PC-3 (cell line): ENCODE data around the gene PHC3. TPM values are rescaled to one million over a fixed set of nuclear protein-coding genes. Genes with fewer than 3 reads are reported as not detected.

ENCODE experiments used
- ATAC-seq: fragments of 200-7000 bp; cut with Tn5 transposase; 2 replicates; pipeline ENCODE4 v1.9.1; 2020; ENCODE audit warnings: mild to moderate bottlenecking, moderate library complexity
- BruUV-seq: library from RNA; stranded (reverse); fragments of 400-500 nt; replicated peaks from 2 replicates; lab custom pipeline; 2021; lab: Mats Ljungman, UMichigan
- CTCF ChIA-PET: fragments of 300-600 bp; sonication (Branson Sonifier 250); formaldehyde crosslinking; loops from one replicate; lab custom pipeline; 2022; ENCODE audit warnings: antibody characterized with exemption; lab: Charles Lee
- POLR2A ChIA-PET: fragments of 300-600 bp; sonication (Branson Sonifier 250); formaldehyde crosslinking; loops from one replicate; lab custom pipeline; 2022; ENCODE audit warnings: antibody characterized with exemption; ENCODE audit not compliant: unreplicated experiment; lab: Charles Lee
- DNase-seq: peaks from one replicate; pipeline ENCODE4 v3.0.0-alpha.2; 2015
- H2AFZ ChIP-seq: fragments of 300-600 bp; sonication (generic); 2 replicates; pipeline ENCODE4 v1.6.0; 2016; ENCODE audit warnings: antibody characterized with exemption, low read length
- H3F3A ChIP-seq: fragments of 300-600 bp; sonication (generic); one replicate; pipeline ENCODE4 v1.6.0; 2017; ENCODE audit warnings: antibody characterized with exemption, low read length, control low read depth, mild to moderate bottlenecking; ENCODE audit not compliant: unreplicated experiment
- H3K27ac ChIP-seq: fragments of 300-600 bp; sonication (generic); 2 replicates; pipeline ENCODE4 v1.5.1; 2016; ENCODE audit warnings: mild to moderate bottlenecking, low read length
- H3K27me3 ChIP-seq: fragments of 300-600 bp; sonication (generic); 2 replicates; pipeline ENCODE4 v1.6.1; 2016; ENCODE audit warnings: low read length, mixed read lengths
- H3K36me3 ChIP-seq: fragments of 300-600 bp; sonication (generic); 2 replicates; pipeline ENCODE4 v1.6.1; 2016; ENCODE audit warnings: low read depth, mixed run types, low read length, mixed read lengths
- H3K4me1 ChIP-seq: fragments of 300-600 bp; sonication (generic); 2 replicates; pipeline ENCODE4 v1.5.1; 2016; ENCODE audit warnings: low read length; ENCODE audit not compliant: insufficient read depth
- H3K4me2 ChIP-seq: fragments of 300-600 bp; sonication (generic); 2 replicates; pipeline ENCODE4 v1.6.0; 2016; ENCODE audit warnings: low read length
- H3K4me3 ChIP-seq: fragments of 300-600 bp; sonication (generic); 2 replicates; pipeline ENCODE4 v1.5.1; 2016; ENCODE audit warnings: mild to moderate bottlenecking, low read length, mixed read lengths
- H3K79me2 ChIP-seq: fragments of 300-600 bp; sonication (generic); 2 replicates; pipeline ENCODE4 v1.6.1; 2017; ENCODE audit warnings: low read length, mixed read lengths
- H3K9ac ChIP-seq: fragments of 300-600 bp; sonication (generic); 2 replicates; pipeline ENCODE4 v1.6.0; 2016; ENCODE audit warnings: mild to moderate bottlenecking, low read length
- H3K9me2 ChIP-seq: fragments of 300-600 bp; sonication (generic); replicated peaks from 2 replicates; pipeline ENCODE4 v1.6.1; 2016; ENCODE audit warnings: mixed run types, low read length, mixed read lengths
- H3K9me3 ChIP-seq: fragments of 300-600 bp; sonication (generic); 2 replicates; pipeline ENCODE4 v1.6.1; 2016; ENCODE audit warnings: low read length, mixed read lengths
- H4K20me1 ChIP-seq: fragments of 300-600 bp; sonication (generic); 2 replicates; pipeline ENCODE4 v1.6.1; 2016; ENCODE audit warnings: low read length, mixed read lengths
- EZH2 ChIP-seq: fragments of 300-600 bp; sonication (generic); IDR thresholded peaks from one replicate; pipeline ENCODE4 v1.6.1; 2017; ENCODE audit warnings: antibody characterized with exemption, mild to moderate bottlenecking, low read length; ENCODE audit not compliant: unreplicated experiment
- EZH2phosphoT487 ChIP-seq: fragments of 300-600 bp; sonication (generic); IDR thresholded peaks from 2 replicates; pipeline ENCODE4 v1.6.1; 2018; ENCODE audit warnings: mild to moderate bottlenecking, antibody characterized with exemption, low read length, borderline replicate concordance
- intact Hi-C: fragments of 100-400 bp; cut with micrococcal nuclease; formaldehyde crosslinking; loops from 2 replicates; pipeline ENCODE4 v1.9.0; 2023
- total RNA-seq: library from RNA; depleted of rRNA; stranded (reverse); fragments of >200 nt; gene quantifications from 2 replicates; pipeline ENCODE4 v1.2.3, GENCODE V29; 2014
- TF ChIP-seq, protein P1 (sequence below): fragments of 300-600 bp; sonication (generic); conservative IDR thresholded peaks from 2 replicates; pipeline ENCODE4 v1.5.1; 2017; ENCODE audit warnings: antibody characterized with exemption, low read depth, mild to moderate bottlenecking, low read length

PHC3 gene
- total RNA-seq, 1 experiment from 2014 or later = 7.5 TPM

DNA sequence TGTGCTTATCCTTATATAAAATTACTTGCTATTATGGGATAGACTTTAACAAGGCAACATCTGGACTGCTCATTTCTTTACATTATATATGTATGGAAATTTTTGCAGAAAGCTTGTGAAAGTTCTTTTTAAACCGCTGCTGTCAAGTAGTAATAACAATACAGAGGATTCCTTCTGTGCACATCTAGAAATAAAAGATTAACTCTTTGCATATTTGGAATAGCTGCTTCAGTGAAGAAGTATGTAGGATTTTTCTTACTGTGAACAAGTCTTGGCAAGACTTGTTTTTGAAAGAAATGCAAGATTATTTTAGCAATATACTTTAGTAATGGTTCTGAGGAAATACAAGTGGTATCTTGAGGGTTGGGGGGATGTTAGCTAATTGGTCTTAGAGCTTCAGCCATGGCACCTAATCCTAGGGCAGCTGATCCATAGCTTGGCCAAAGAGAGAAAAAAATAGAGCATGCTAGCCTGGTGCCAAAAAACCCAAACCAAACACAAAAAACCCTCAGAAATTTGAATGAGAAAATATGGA, 45.0 kb upstream of the PHC3 start:
- Histone ChIP-seq H2AFZ (no peak overlapping the region), H3K79me2 (peaks cover 84% of the 10 kb centered on the region), H3K4me1 (peaks cover 16% of the 10 kb centered on the region), H3K27ac (no peak overlapping the region), H3K36me3 (no peaks in the 10 kb centered on the region), H3K9me3 (no peaks in the 10 kb centered on the region), H3F3A (no peaks in the 10 kb centered on the region), H3K4me2 (no peak overlapping the region), H4K20me1 (peaks cover 13% of the 10 kb centered on the region; the same call in 1 of the 2 replicates), H3K9ac (no peak overlapping the region), H3K9me2 (no peaks in the 10 kb centered on the region), H3K27me3 (no peaks in the 10 kb centered on the region), H3K4me3 (no peak overlapping the region)
- TF ChIP-seq, protein P1, sequence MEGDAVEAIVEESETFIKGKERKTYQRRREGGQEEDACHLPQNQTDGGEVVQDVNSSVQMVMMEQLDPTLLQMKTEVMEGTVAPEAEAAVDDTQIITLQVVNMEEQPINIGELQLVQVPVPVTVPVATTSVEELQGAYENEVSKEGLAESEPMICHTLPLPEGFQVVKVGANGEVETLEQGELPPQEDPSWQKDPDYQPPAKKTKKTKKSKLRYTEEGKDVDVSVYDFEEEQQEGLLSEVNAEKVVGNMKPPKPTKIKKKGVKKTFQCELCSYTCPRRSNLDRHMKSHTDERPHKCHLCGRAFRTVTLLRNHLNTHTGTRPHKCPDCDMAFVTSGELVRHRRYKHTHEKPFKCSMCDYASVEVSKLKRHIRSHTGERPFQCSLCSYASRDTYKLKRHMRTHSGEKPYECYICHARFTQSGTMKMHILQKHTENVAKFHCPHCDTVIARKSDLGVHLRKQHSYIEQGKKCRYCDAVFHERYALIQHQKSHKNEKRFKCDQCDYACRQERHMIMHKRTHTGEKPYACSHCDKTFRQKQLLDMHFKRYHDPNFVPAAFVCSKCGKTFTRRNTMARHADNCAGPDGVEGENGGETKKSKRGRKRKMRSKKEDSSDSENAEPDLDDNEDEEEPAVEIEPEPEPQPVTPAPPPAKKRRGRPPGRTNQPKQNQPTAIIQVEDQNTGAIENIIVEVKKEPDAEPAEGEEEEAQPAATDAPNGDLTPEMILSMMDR = no peak
- TF ChIP-seq EZH2phosphoT487 (no peak), EZH2 (no peak)
- intact Hi-C loops = no loop called here
- POLR2A ChIA-PET = no interaction called here
- no peak for ATAC-seq
- no peak for DNase-seq
- BruUV-seq = no TSS peak
- CTCF ChIA-PET = no interaction called here

DNA sequence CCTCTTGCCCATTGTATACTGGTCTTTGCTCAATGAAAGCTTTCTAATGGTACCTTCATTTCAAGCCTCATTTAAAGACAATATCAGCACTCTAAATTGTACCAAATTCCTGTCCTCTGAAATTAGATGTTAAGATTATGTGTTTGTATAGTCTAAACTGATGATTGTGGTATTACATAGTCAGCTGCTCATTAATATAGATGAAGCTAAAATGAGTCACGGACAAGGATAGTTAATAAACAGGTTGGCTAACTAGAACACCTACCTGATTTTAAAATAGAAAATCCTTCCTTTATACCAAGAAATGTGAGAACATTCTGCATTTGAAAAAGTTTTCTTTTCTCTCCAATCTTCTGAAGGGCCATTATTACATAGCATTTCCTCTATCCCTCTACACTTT, 43.6 kb upstream of the PHC3 start:
- TF ChIP-seq EZH2 (no peak), EZH2phosphoT487 (no peak)
- TF ChIP-seq, protein P1 = no peak
- CTCF ChIA-PET = no interaction called here
- no peak for ATAC-seq
- POLR2A ChIA-PET = interaction anchor here (0.6 kb wide), 1 partner anchor 66 kb away, joined by 4 read pairs; no protein-coding TSS in a partner anchor
- Histone ChIP-seq H3K27ac (no peak overlapping the region), H4K20me1 (peaks cover 13% of the 10 kb centered on the region; the same call in 1 of the 2 replicates), H3K9me3 (no peaks in the 10 kb centered on the region), H3K9me2 (no peaks in the 10 kb centered on the region), H3K79me2 (peaks cover 75% of the 10 kb centered on the region), H3F3A (no peaks in the 10 kb centered on the region), H3K4me3 (no peak overlapping the region), H2AFZ (no peak overlapping the region), H3K4me2 (peak overlapping the region; percentile 8; the same call in 1 of the 2 replicates), H3K4me1 (peaks cover 16% of the 10 kb centered on the region), H3K9ac (no peak overlapping the region), H3K36me3 (no peaks in the 10 kb centered on the region), H3K27me3 (no peaks in the 10 kb centered on the region)
- DNase-seq = no peak
- no TSS peak for BruUV-seq
- intact Hi-C loops = no loop called here
